Stimulated activated CD4-positive, alpha-beta T cell treated with anti-CD3 and anti-CD28 coated beads, Interleukin-4, amount 100 ng/mL, for 1 hour (primary cell): ENCODE results near the gene RNASE12.
"Not testable (repeated sequence)": the region's sequence is repeated elsewhere in the genome, so short reads cannot be mapped to it uniquely, and the experiment has no call there.

ENCODE experiments used
- DNase-seq: peaks from one replicate; pipeline ENCODE4 v3.0.0-alpha.2; 2020

The RNASE12 gene

GRCh38 chr14:20591235-20591634, at the start of gene RNASE12:
RNASE12 (minus strand) TSS chr14:20591376; CDS start chr14:20590723, 653 bp downstream.
- DNase-seq = no peak

GRCh38 chr14:20632831-20633691, 41.9 kb upstream of the RNASE12 start:
- peak; percentile 63 for DNase-seq

- DNase-seq = no peak
Observed at GRCh38 chr14:20632448-20632830, 41.3 kb upstream of the RNASE12 start.

- no peak for DNase-seq
Observed at GRCh38 chr14:20631880-20632389, 40.8 kb upstream of the RNASE12 start.

GRCh38 chr14:20631023-20631879, 40.1 kb upstream of the RNASE12 start:
- peak; percentile 58 for DNase-seq

GRCh38 chr14:20630340-20631022, 39.3 kb upstream of the RNASE12 start:
- no peak for DNase-seq

GRCh38 chr14:20628063-20628854, 37.1 kb upstream of the RNASE12 start:
- no peak for DNase-seq

GRCh38 chr14:20627346-20628027, 36.3 kb upstream of the RNASE12 start:
- DNase-seq = no peak

- DNase-seq = no peak
Observed at GRCh38 chr14:20626274-20626673, 35.1 kb upstream of the RNASE12 start.

GRCh38 chr14:20624495-20625070, 33.4 kb upstream of the RNASE12 start:
- peak; percentile 27 for DNase-seq

GRCh38 chr14:20623798-20624197, 32.6 kb upstream of the RNASE12 start:
- DNase-seq = no peak

GRCh38 chr14:20622816-20623291, 31.7 kb upstream of the RNASE12 start:
- no peak for DNase-seq

- no peak for DNase-seq
Observed at GRCh38 chr14:20620798-20621478, 29.8 kb upstream of the RNASE12 start.

GRCh38 chr14:20619688-20620087, 28.5 kb upstream of the RNASE12 start:
- not testable (repeated sequence) for DNase-seq

GRCh38 chr14:20618271-20618749, 27.1 kb upstream of the RNASE12 start:
- no peak for DNase-seq

GRCh38 chr14:20617138-20618003, 26.2 kb upstream of the RNASE12 start:
- DNase-seq = no peak

GRCh38 chr14:20615996-20616395, 24.8 kb upstream of the RNASE12 start:
- DNase-seq = no peak

- DNase-seq = no peak
Observed at GRCh38 chr14:20614038-20614840, 23.1 kb upstream of the RNASE12 start.
